Stomach smooth muscle (tissue), 2 donors: ENCODE results near the gene CST1.
"Not testable (repeated sequence)": the region's sequence is repeated elsewhere in the genome, so short reads cannot be mapped to it uniquely, and the experiment has no call there.

ENCODE experiments used
- H3K27ac ChIP-seq: one replicate; pipeline ENCODE4 v1.7.0; 2013; ENCODE audit warnings: mild to moderate bottlenecking, low read length, inconsistent platforms
- H3K27me3 ChIP-seq, 2 donors: one replicate each; pipeline ENCODE4 v1.7.0; 2013; ENCODE audit warnings: low read length in 2 of 2; ENCODE audit not compliant: insufficient read depth in 2 of 2, control insufficient read depth in 1 of 2
- H3K36me3 ChIP-seq, 2 donors: one replicate each; pipeline ENCODE4 v1.7.0; 2013; ENCODE audit warnings: low read length in 2 of 2; ENCODE audit not compliant: control insufficient read depth in 2 of 2, insufficient read depth in 2 of 2
- H3K4me1 ChIP-seq: one replicate; pipeline ENCODE4 v1.7.0; 2013; ENCODE audit warnings: low read length; ENCODE audit not compliant: control insufficient read depth, insufficient read depth
- H3K4me3 ChIP-seq, 2 donors: one replicate each; pipeline ENCODE4 v1.7.0; 2013; ENCODE audit warnings: low read length in 2 of 2
- H3K9ac ChIP-seq, 2 donors: one replicate each; pipeline ENCODE4 v1.7.0; 2013; ENCODE audit warnings: low read length in 2 of 2, mild to moderate bottlenecking in 1 of 2
- H3K9me3 ChIP-seq, 2 donors: one replicate each; pipeline ENCODE4 v1.7.0; 2013; ENCODE audit warnings: low read length in 2 of 2; ENCODE audit not compliant: control insufficient read depth in 2 of 2
- donor health status: healthy.
- donor health status: Pancreatic carcinoma.

CST1 gene

GRCh38 chr20:23773579-23773978, 22.8 kb upstream of the CST1 start:
- Histone ChIP-seq H3K9ac (no peak overlapping the region), H3K4me3 (no peak overlapping the region), H3K27me3 (peaks cover 3 to 4% of the 10 kb centered on the region in 2 donors), H3K36me3 (no peaks in the 10 kb centered on the region), H3K9me3 (no peaks in the 10 kb centered on the region), H3K27ac (no peak overlapping the region), H3K4me1 (no peaks in the 10 kb centered on the region)

- peaks cover 3 to 4% of the 10 kb centered on the region in 2 donors for H3K27me3 ChIP-seq
- H3K4me3 ChIP-seq, result no peak overlapping the region
- H3K4me1 ChIP-seq, result no peaks in the 10 kb centered on the region
- H3K9me3 ChIP-seq, result no peaks in the 10 kb centered on the region
- H3K36me3 ChIP-seq, result no peaks in the 10 kb centered on the region
- no peak overlapping the region for H3K9ac ChIP-seq
- no peak overlapping the region for H3K27ac ChIP-seq
These were observed 22.4 kb upstream of the CST1 start for GRCh38 chr20:23773127-23773526.

GRCh38 chr20:23772074-23772473, 21.3 kb upstream of the CST1 start:
- no peak overlapping the region for H3K9ac ChIP-seq
- no peaks in the 10 kb centered on the region for H3K36me3 ChIP-seq
- H3K9me3 ChIP-seq, result no peaks in the 10 kb centered on the region
- no peak overlapping the region for H3K27ac ChIP-seq
- no peak overlapping the region for H3K4me3 ChIP-seq
- no peaks in the 10 kb centered on the region for H3K4me1 ChIP-seq
- H3K27me3 ChIP-seq, result peaks cover 0 to 3% of the 10 kb centered on the region in 2 donors

- no peaks in the 10 kb centered on the region for H3K4me1 ChIP-seq
- H3K9me3 ChIP-seq, result no peaks in the 10 kb centered on the region
- H3K9ac ChIP-seq, result no peak overlapping the region
- no peaks in the 10 kb centered on the region for H3K36me3 ChIP-seq
- H3K27me3 ChIP-seq, result no peaks in the 10 kb centered on the region
- H3K4me3 ChIP-seq, result no peak overlapping the region
- no peak overlapping the region for H3K27ac ChIP-seq
These were observed 19.6 kb upstream of the CST1 start for GRCh38 chr20:23770384-23770783.

- not testable (repeated sequence) for H3K9ac ChIP-seq, H3K36me3 ChIP-seq, H3K27me3 ChIP-seq, H3K4me1 ChIP-seq, H3K9me3 ChIP-seq, H3K4me3 ChIP-seq, H3K27ac ChIP-seq
These were observed 17.8 kb upstream of the CST1 start for GRCh38 chr20:23768520-23768919.

GRCh38 chr20:23766531-23766930, 15.8 kb upstream of the CST1 start:
- Histone ChIP-seq H3K9me3 (no peaks in the 10 kb centered on the region), H3K4me3 (no peak overlapping the region), H3K36me3 (no peaks in the 10 kb centered on the region), H3K27me3 (no peaks in the 10 kb centered on the region), H3K4me1 (no peaks in the 10 kb centered on the region), H3K9ac (no peak overlapping the region), H3K27ac (no peak overlapping the region)

- H3K4me1 ChIP-seq, result no peaks in the 10 kb centered on the region
- H3K4me3 ChIP-seq, result no peak overlapping the region
- H3K27ac ChIP-seq, result no peak overlapping the region
- H3K9me3 ChIP-seq, result no peaks in the 10 kb centered on the region
- no peaks in the 10 kb centered on the region for H3K27me3 ChIP-seq
- no peak overlapping the region for H3K9ac ChIP-seq
- H3K36me3 ChIP-seq, result no peaks in the 10 kb centered on the region
These were observed 14.8 kb upstream of the CST1 start for GRCh38 chr20:23765578-23765977.

- not testable (repeated sequence) for H3K27ac ChIP-seq, H3K9me3 ChIP-seq, H3K9ac ChIP-seq, H3K27me3 ChIP-seq, H3K36me3 ChIP-seq, H3K4me3 ChIP-seq, H3K4me1 ChIP-seq
These were observed 13.9 kb upstream of the CST1 start for GRCh38 chr20:23764630-23765029.

GRCh38 chr20:23763345-23763744, 12.6 kb upstream of the CST1 start:
- H3K4me1 ChIP-seq, result no peaks in the 10 kb centered on the region
- no peak overlapping the region for H3K9ac ChIP-seq
- no peak overlapping the region for H3K4me3 ChIP-seq
- H3K27me3 ChIP-seq, result no peaks in the 10 kb centered on the region
- H3K36me3 ChIP-seq, result no peaks in the 10 kb centered on the region
- no peaks in the 10 kb centered on the region for H3K9me3 ChIP-seq
- no peak overlapping the region for H3K27ac ChIP-seq

- H3K27me3 ChIP-seq, result no peaks in the 10 kb centered on the region
- no peak overlapping the region for H3K9ac ChIP-seq
- no peaks in the 10 kb centered on the region for H3K9me3 ChIP-seq
- H3K4me1 ChIP-seq, result no peaks in the 10 kb centered on the region
- H3K36me3 ChIP-seq, result no peaks in the 10 kb centered on the region
- H3K4me3 ChIP-seq, result no peak overlapping the region
- no peak overlapping the region for H3K27ac ChIP-seq
These were observed 8.7 kb upstream of the CST1 start for GRCh38 chr20:23759306-23759940.

- not testable (repeated sequence) for H3K27ac ChIP-seq
These were observed 6.1 kb upstream of the CST1 start for GRCh38 chr20:23756792-23757191.

More at GRCh38 chr20:23756792-23757191, 6.1 kb upstream of the CST1 start:
- not testable (repeated sequence) for H3K9me3 ChIP-seq, H3K27me3 ChIP-seq, H3K36me3 ChIP-seq, H3K9ac ChIP-seq, H3K4me3 ChIP-seq, H3K4me1 ChIP-seq
